MM.1S (cell line): ENCODE data around the gene CIBAR2.
"Not testable (repeated sequence)": the region's sequence is repeated elsewhere in the genome, so short reads cannot be mapped to it uniquely, and the experiment has no call there.

Experiments
- EZH2 ChIP-seq: fragments of 300-600 bp; sonication (generic); optimal IDR thresholded peaks from 2 replicates; pipeline ENCODE3; 2017; ENCODE audit warnings: low read depth, mild to moderate bottlenecking, antibody characterized with exemption, low read length, mixed read lengths
- TF ChIP-seq, protein P1 (sequence below): fragments of 300-600 bp; sonication (generic); IDR thresholded peaks from 2 replicates; pipeline ENCODE4 v1.5.1; 2016; ENCODE audit warnings: antibody characterized with exemption, low read length, mixed read lengths

DNA sequence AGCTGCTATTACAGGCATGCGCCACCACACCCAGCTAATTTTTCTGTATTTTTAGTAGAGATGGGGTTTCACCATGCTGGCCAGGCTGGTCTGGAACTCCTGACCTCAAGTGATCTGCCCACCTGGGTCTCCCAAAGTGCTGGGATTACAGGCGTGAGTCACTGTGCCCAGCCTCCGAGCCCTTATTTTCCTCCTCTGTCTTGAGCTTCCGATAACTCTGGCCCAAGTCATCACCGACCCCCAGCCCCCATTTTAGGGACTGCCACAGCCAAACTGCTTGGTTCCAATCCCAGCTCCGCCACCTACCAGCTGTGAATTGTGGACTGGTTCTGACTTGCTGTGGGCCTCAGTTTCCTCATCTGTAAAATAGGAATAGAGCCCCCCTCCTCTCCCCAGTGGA lies 11.2 kb upstream of the CIBAR2 start:
- TF ChIP-seq, protein P1, sequence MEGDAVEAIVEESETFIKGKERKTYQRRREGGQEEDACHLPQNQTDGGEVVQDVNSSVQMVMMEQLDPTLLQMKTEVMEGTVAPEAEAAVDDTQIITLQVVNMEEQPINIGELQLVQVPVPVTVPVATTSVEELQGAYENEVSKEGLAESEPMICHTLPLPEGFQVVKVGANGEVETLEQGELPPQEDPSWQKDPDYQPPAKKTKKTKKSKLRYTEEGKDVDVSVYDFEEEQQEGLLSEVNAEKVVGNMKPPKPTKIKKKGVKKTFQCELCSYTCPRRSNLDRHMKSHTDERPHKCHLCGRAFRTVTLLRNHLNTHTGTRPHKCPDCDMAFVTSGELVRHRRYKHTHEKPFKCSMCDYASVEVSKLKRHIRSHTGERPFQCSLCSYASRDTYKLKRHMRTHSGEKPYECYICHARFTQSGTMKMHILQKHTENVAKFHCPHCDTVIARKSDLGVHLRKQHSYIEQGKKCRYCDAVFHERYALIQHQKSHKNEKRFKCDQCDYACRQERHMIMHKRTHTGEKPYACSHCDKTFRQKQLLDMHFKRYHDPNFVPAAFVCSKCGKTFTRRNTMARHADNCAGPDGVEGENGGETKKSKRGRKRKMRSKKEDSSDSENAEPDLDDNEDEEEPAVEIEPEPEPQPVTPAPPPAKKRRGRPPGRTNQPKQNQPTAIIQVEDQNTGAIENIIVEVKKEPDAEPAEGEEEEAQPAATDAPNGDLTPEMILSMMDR: not testable (repeated sequence)
- not testable (repeated sequence) for TF ChIP-seq EZH2
